ENCODE measurements around the gene SLC1A2.

Gene SLC1A2

DNA sequence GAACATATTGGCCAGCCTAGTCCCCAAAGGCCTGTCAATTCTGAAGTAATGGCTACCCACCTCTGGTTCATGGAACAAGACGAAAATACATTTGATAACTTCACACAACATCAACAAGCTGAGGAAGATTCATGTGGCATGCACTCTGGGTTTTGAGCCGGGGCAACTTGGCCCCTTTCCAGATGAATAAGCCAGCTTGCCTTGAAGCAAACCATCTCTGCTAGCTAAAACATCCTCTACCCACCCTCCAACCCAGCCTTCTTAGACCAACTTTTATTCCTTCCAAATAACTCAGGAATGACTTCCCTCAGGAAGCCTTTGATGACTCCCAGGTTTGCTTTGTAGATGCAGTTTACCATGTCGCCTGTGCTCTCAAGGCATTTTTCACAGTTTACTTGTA lies 94.4 kb downstream of the SLC1A2 start:
- DNase-seq (ENCODE audit: low spot score) = no peak

- DNase-seq (ENCODE audit: low spot score) = no peak
These were observed 95.0 kb downstream of the SLC1A2 start for GRCh38 chr11:35324183-35324886.

DNA sequence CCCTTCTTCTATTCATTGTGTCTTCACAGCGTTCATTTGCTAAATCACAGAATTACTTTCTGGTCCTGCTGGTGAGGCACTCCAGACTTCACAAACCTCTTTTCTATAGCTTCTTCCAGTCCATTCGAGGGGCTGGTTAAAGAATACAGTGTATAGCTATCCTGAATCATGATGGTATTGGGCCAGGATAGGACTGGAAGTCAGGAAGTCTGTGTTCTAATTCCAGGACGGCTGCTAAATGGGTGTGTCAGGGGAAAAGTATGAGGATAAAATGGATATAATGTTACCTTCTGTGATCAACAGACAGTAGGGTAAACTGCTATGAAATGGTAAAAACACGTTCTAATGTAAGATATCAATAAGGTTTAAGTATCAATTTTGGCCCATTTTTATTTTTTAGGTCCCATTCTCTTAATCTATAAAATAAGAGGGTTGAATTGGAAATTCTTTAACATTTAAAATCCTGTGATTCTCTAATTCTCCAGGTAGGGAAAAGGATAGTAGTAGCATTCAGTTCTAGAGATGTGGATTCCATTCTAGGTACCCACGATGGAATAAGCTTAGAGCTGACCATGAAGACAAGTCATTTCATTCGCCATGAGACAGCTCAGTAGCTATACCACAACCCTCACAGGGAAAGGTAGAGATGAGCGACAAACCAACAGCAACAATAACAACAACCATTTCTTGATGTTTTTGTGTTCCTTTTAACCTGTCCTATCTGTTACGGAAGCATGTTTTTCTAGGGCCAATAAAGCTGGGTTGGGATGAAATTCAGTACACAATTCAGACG lies 96.1 kb downstream of the SLC1A2 start:
- DNase-seq (ENCODE audit: low spot score) = no peak

DNA sequence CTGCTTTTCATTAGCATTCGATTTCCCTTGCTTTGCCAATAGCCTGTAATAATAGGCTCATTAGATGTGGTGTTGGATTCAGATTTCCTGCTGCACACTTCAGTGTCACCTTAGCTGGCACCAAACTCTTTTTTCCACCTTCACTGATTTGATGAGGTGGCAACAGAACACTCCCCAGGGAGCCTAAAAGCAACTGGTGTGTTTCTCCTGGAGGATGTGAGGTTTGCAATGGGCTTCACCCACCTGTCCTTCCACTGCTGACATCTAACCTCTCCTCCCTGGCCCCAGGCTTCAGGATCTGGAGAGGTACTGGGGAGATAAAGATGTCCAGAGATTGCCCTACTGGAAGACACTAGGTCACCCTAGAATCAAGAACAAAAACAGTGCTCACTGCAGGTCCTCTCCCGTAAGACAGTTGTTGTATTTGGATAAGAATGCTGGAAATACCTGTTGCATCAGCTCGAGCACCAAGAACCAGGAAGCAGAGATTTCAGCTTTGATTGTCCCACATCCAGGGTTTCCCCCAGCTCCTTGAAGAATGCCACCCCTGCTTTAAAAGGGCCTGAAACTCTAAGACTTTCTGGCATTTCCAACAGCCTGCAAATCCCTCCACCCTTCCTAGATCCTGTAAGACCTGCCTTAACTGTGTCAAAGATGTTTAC lies 96.9 kb downstream of the SLC1A2 start:
- no peak for DNase-seq (ENCODE audit: low spot score)

DNA sequence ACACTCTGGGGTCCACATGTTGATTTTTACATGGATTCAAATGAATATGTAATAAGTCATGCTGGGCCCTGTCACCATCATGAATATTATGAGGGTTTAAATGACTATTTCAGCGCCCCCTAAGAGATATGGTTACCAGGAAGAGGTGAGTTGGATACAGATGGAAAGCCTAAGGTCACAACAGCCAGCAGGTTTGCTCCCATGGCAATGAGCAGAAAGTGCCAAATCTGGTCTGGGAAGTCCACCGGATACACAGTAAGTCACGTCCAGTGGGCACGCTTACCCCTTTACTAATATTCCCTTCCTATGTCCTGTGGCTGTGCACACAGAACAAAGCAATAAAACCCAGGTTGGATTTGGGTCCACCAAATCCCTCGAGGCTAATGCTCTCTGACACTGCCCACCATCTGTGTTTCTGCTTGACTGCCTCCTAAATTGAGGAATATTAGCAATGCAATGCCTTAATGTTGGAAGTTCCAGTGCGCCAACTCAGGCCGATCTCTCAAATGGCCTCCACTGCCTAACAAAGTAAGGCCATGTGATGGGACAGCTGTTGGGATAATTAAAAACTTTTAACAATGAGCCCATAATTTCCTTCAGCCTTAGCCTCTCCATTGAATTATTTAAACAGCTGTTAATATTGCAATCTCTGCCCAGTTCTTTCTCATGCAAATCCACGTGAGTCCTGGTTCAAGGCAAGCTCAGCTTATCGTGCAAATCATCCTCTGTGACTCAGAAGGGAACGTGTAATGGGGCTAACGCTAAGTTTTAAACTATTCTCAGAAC lies 97.6 kb downstream of the SLC1A2 start:
- no peak for DNase-seq (ENCODE audit: low spot score)

- no peak for DNase-seq (ENCODE audit: low spot score)
These were observed 98.2 kb downstream of the SLC1A2 start for GRCh38 chr11:35321111-35321510.

DNA sequence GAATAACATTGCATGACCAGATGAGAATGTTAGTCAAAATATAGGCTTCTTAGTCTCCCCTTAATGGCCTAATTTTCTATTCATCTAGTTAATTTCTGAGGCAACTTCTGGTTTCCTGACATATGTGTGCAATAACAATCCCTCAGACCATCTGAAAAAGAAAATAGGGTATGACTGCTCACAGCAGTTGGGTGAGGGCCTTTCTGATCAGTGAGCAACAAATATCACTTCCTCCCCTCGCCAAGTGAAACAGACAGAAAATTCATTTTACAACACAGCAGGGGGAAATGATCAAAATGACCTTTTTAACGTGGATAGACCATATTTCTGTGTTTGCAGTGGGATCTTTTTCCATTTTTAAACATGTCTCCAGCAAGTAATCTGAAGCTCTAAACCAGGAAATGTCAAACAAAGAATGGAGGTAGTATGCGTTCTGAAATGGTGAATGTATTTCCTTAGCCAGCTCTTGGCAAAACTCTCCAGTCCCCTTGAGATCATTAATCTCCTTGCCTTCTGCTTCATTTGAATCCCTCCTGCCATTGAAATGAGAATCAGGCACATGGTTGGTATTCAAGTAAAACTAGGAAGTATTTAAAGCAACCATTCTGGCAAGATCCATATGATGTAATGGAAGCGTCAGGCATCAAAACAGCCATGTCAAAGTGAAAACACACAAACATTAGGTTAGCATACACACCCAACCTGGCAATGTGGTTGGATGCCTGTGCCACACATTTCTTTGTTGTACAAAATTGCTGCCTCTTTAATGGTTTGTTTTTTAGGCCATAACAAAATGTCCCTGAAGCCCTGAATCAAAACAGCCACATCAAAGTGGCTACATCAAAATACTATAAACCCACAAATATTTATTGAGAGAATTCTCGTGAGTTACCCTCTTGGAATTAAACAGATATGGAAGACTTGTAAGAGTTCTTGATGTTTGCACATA lies 100.1 kb downstream of the SLC1A2 start:
- DNase-seq (ENCODE audit: low spot score) = no peak

DNA sequence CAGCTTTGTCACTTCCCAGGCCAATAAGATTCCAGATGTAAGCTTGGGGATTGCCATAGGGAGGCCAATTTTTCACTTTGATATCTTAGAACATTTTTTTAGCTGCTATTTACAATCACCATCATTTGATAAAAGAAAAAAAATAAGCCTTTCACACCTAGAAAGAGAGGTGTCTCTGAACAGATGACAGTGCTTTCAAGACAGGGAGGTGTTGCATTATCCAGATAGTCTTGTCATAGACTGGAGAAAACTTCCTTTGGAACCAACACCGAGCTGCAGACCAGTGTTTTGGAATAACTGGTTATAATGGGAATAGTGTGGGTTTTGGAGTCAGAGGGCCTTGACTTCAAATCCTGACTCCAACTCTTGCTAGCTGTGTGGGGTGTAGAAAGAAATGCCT lies 101.0 kb downstream of the SLC1A2 start:
- no peak for DNase-seq (ENCODE audit: low spot score)

GRCh38 chr11:35317253-35317652 lies 102.1 kb downstream of the SLC1A2 start:
- no peak for DNase-seq (ENCODE audit: low spot score)

- DNase-seq (ENCODE audit: low spot score) = no peak
These were observed 103.2 kb downstream of the SLC1A2 start for GRCh38 chr11:35316161-35316560.

GRCh38 chr11:35313760-35314153 lies 105.6 kb downstream of the SLC1A2 start:
- no peak for DNase-seq (ENCODE audit: low spot score)

- no peak for DNase-seq (ENCODE audit: low spot score)
These were observed 106.1 kb downstream of the SLC1A2 start for GRCh38 chr11:35313066-35313759.

GRCh38 chr11:35311331-35311730 lies 108.0 kb downstream of the SLC1A2 start:
- no peak for DNase-seq (ENCODE audit: low spot score)

DNA sequence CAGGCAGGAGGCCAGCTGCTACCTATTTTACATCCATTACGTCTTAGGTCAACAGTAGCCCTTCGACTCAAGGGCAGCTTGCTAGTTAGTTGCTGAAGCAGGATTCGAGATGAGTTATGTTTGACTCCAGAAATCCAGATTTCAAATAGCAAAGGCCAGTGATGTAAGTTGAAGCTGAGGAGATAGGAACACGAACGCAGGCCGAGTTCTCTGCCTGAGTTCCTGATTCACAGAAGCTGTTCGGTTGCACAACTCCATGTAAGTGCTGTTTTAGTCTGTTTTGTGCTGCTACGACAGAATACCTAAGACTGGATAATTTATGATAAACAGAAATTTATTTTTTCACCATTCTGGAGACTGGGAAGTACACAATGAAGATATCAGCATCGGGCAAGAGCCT lies 111.2 kb downstream of the SLC1A2 start:
- DNase-seq (ENCODE audit: low spot score) = no peak

DNA sequence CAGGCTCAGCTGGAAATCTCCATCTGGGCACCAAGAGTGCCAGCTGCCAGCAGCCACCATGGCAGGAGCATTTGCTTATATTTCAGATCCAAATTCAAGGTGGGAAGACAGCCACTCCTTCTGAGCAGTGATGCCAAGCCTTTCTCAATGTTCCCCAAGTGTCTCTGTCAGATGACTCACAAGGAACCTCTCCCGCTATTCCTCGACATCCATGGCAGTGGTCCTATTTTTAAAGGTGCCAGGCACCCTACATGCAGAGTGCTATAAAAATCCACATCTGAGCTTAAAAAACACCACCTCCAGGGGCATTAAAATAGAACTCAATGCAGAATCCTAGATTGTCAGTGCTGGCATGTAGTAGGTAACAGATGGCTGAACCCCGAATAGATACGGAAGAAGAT lies 112.1 kb downstream of the SLC1A2 start:
- no peak for DNase-seq (ENCODE audit: low spot score)

- no peak for DNase-seq (ENCODE audit: low spot score)
These were observed 113.5 kb downstream of the SLC1A2 start for GRCh38 chr11:35305670-35306382.

GRCh38 chr11:35304900-35305460 lies 114.4 kb downstream of the SLC1A2 start:
- DNase-seq (ENCODE audit: low spot score) = no peak

DNA sequence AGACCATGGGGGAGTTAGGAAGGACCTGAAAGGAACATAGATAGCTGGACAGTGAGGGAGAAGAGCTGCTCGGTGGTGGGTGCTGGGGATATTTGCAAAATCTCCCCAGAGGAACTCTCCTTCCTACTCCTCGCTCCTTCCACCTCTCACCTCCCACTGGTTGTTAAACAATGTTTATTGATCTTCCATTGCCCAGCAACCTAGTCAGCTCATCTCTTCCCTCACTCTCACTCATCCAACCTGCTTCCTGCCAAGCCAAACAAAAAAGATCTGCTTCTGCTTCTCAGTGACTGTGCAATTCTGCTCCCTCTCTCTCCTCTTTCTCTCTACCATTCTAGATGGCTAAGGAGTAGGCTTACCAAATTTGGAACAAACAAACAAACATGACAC lies 115.0 kb downstream of the SLC1A2 start:
- no peak for DNase-seq (ENCODE audit: low spot score)

GRCh38 chr11:35303596-35304385 lies 115.6 kb downstream of the SLC1A2 start:
- no peak for DNase-seq (ENCODE audit: low spot score)

Measured in hematopoietic multipotent progenitor cell treated with erythropoietin and hydrocortisone succinate and interleukin-3 and kit ligand, for 17 days (in vitro differentiated cells).